GM12864 (cell line): ENCODE data around the gene PLBD2.

Experiments
- DNase-seq: peaks from one replicate; pipeline ENCODE4 v3.0.0-alpha.2; 2011; ENCODE audit warnings: low read depth
- H3K4me3 ChIP-seq: 2 replicates; pipeline ENCODE4 v1.5.1; 2011; ENCODE audit warnings: mild to moderate bottlenecking, low read depth, low read length, control low read depth
- CTCF ChIP-seq: IDR thresholded peaks from 2 replicates; pipeline ENCODE4 v1.5.1; 2011; ENCODE audit warnings: low read depth, mild to moderate bottlenecking, moderate library complexity, low read length, control low read depth, inconsistent platforms; ENCODE audit errors: missing control alignments

The PLBD2 gene

GRCh38 chr12:113418213-113418879 lies 60.0 kb downstream of the PLBD2 start:
- H3K4me3 ChIP-seq = no peak overlapping the region
- no peak for DNase-seq
- TF ChIP-seq CTCF = no peak

DNA sequence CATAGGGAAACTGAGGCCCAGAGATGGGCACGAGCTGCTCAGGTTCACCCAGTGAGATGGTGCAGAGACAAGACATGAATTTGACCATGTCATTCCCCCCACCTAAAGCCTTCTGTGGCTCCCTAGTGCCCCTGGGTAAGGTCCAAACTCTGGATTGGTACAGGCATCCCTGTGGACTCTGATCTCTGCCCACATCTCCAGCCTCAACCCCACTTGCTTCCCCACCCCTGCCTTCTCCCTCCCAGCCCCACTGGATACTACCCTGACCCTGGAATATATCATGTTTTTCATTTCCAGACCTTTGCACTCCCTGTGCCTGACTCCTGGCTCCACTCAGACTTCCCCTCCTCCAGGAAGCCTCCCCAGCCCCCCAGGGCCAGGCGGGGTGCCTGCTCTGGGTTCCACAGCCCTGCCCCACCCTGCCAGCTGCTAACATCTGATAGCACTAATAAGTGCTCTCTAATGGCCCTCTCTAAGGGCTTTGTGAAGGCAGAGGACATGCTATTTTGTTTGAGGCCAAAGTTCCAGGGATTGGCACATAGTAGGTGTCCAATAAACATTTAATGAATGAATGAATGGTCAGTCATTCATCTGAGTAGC lies 62.7 kb downstream of the PLBD2 start:
- H3K4me3 ChIP-seq = no peak overlapping the region
- no peak for DNase-seq
- TF ChIP-seq CTCF = no peak

- peak; percentile 57 for DNase-seq
- peak within 1 kb of the TSS; percentile 62 for H3K4me3 ChIP-seq
- no peak for TF ChIP-seq CTCF
Measured at GRCh38 chr12:113422030-113422885, 63.9 kb downstream of the PLBD2 start, which contains the start of gene SDSL. Gene SDSL, plus strand, starts transcription at chr12:113422380. Its CDS starts 5,603 bp downstream, at chr12:113427983.

DNA sequence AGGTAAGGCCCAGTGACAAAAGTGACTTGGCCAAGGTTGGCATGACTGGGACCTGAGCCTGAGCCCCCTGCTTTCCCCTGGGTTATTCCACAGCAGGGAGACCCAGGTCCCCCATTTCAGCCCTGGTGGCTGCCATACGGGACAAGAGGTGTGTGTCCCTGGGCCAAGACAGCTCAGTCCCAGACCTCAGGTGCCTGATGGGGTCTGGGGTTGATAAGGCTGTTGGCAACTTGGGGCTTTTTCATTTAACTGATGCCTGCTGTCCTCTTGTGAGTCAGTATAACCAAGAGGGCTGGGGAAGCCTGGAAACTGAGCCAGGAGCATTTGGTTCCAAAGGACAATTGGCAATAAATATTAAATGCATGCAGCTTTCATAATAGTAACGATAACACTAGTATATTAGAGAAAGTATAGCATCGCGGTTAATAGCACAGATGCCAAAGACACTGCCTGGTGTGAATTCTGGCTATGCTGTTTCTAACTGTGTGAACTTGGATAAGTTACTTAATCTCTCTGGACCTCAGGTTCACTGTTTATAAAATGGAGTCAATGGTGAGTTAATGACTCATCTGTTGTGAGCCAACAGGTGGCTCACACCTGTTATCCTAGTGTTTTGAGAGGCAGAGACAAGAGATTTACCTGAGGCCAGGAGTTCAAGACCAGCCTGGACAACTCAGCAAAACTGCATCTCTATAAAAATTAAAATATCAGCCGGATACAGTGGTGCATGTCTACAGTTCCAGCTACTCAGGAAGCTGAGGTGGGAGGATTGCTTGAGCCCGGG lies 64.7 kb downstream of the PLBD2 start:
- TF ChIP-seq CTCF = no peak
- no peak for DNase-seq
- H3K4me3 ChIP-seq = peak overlapping the region; percentile 62

- no peak overlapping the region for H3K4me3 ChIP-seq
- no peak for DNase-seq
- TF ChIP-seq CTCF = no peak
Measured at GRCh38 chr12:113424456-113424855, 66.1 kb downstream of the PLBD2 start.

GRCh38 chr12:113424915-113425823 lies 66.8 kb downstream of the PLBD2 start:
- TF ChIP-seq CTCF = peak; percentile 84
- no peak for DNase-seq
- no peak overlapping the region for H3K4me3 ChIP-seq
